ENCODE data around the gene EMC1.
A peak's percentile ranks its signal among the peaks of the same experiment; 100 is the strongest.

The EMC1 gene

DNA sequence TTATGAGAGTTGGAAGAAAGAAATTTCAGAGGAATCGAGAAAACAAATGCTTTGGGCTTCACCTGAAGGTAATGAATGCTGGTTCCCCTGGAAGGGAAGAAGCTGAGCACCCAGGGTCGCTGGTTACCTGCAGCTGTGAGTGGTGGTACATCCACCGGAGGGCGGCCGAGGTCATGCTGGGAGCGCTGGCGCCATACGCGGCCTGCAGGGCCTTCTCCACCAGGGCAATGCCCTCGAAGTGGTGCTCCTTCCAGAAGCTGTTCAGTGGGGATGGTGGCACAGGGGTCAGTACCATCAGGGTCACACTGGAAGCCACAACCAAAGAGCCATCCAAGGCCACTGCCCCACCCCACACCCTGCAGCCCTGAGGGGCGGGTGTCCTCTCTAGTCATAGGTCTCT is 17.1 kb upstream of the EMC1 start:
- H3K4me3 ChIP-seq (ENCODE audit: low read depth in 1 of 2, low read length in 2 of 2), result no peak overlapping the region
- no peaks in the 10 kb centered on the region for H3K27me3 ChIP-seq (ENCODE audit: insufficient read depth, low read length, poor library complexity)
- TF ChIP-seq, protein P1, sequence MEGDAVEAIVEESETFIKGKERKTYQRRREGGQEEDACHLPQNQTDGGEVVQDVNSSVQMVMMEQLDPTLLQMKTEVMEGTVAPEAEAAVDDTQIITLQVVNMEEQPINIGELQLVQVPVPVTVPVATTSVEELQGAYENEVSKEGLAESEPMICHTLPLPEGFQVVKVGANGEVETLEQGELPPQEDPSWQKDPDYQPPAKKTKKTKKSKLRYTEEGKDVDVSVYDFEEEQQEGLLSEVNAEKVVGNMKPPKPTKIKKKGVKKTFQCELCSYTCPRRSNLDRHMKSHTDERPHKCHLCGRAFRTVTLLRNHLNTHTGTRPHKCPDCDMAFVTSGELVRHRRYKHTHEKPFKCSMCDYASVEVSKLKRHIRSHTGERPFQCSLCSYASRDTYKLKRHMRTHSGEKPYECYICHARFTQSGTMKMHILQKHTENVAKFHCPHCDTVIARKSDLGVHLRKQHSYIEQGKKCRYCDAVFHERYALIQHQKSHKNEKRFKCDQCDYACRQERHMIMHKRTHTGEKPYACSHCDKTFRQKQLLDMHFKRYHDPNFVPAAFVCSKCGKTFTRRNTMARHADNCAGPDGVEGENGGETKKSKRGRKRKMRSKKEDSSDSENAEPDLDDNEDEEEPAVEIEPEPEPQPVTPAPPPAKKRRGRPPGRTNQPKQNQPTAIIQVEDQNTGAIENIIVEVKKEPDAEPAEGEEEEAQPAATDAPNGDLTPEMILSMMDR (IDR thresholded peaks at IDR 0.05; ENCODE audit: borderline replicate concordance, extremely low read depth, low read length, poor library complexity, severe bottlenecking), result no peak
- no peak for TF ChIP-seq EZH2 (IDR thresholded peaks at IDR 0.05; ENCODE audit: borderline replicate concordance, low read depth, low read length, severe bottlenecking)
- no peaks in the 10 kb centered on the region for H4K20me1 ChIP-seq (ENCODE audit: insufficient read depth, low read length)
- H3K79me2 ChIP-seq (ENCODE audit: insufficient read depth, low read length), result no peaks in the 10 kb centered on the region
- DNase-seq, result no peak
- ATAC-seq (ENCODE audit: insufficient read depth, low read depth), result no peak
- H3K9ac ChIP-seq (ENCODE audit: low read depth, low read length), result no peak overlapping the region
- H3K27ac ChIP-seq (ENCODE audit: low read length), result no peak overlapping the region
- no peaks in the 10 kb centered on the region for H3K4me1 ChIP-seq (ENCODE audit: insufficient read depth, low read length)
- no peak overlapping the region for H2AFZ ChIP-seq (ENCODE audit: low read depth, low read length)
- no peak overlapping the region for H3K4me2 ChIP-seq (ENCODE audit: insufficient read depth, low read length)
- no peaks in the 10 kb centered on the region for H3K36me3 ChIP-seq (ENCODE audit: insufficient read depth, low read length)
- H3K9me3 ChIP-seq (ENCODE audit: insufficient read depth, low read length, severe bottlenecking), result no peaks in the 10 kb centered on the region

- Histone ChIP-seq H3K9me3 (ENCODE audit: insufficient read depth, low read length, severe bottlenecking) (no peaks in the 10 kb centered on the region), H3K4me1 (ENCODE audit: insufficient read depth, low read length) (no peaks in the 10 kb centered on the region), H4K20me1 (ENCODE audit: insufficient read depth, low read length) (peaks cover 20% of the 10 kb centered on the region; the same call in 1 of the 2 replicates), H3K27me3 (ENCODE audit: insufficient read depth, low read length, poor library complexity) (no peaks in the 10 kb centered on the region), H3K79me2 (ENCODE audit: insufficient read depth, low read length) (no peaks in the 10 kb centered on the region), H3K27ac (ENCODE audit: low read length) (no peak overlapping the region), H3K36me3 (ENCODE audit: insufficient read depth, low read length) (peaks cover 30% of the 10 kb centered on the region), H3K4me3 (ENCODE audit: low read depth in 1 of 2, low read length in 2 of 2) (no peak overlapping the region), H3K9ac (ENCODE audit: low read depth, low read length) (no peak overlapping the region), H2AFZ (ENCODE audit: low read depth, low read length) (no peak overlapping the region), H3K4me2 (ENCODE audit: insufficient read depth, low read length) (no peak overlapping the region)
- DNase-seq (no peak), ATAC-seq (ENCODE audit: insufficient read depth, low read depth) (no peak)
- TF ChIP-seq EZH2 (IDR thresholded peaks at IDR 0.05; ENCODE audit: borderline replicate concordance, low read depth, low read length, severe bottlenecking), result no peak
Measured at GRCh38 chr1:19262744-19263143, 11.4 kb upstream of the EMC1 start.

- no peak overlapping the region for H3K4me2 ChIP-seq (ENCODE audit: insufficient read depth, low read length)
- no peak overlapping the region for H3K4me3 ChIP-seq (ENCODE audit: low read depth in 1 of 2, low read length in 2 of 2)
- peak; percentile 30; the same call in 1 of the 3 replicates for ATAC-seq (ENCODE audit: insufficient read depth, low read depth)
- peaks cover 25% of the 10 kb centered on the region; the same call in 1 of the 2 replicates for H4K20me1 ChIP-seq (ENCODE audit: insufficient read depth, low read length)
- no peak for DNase-seq
- H2AFZ ChIP-seq (ENCODE audit: low read depth, low read length), result no peak overlapping the region
- no peak for TF ChIP-seq EZH2 (IDR thresholded peaks at IDR 0.05; ENCODE audit: borderline replicate concordance, low read depth, low read length, severe bottlenecking)
- TF ChIP-seq, protein P1 (IDR thresholded peaks at IDR 0.05; ENCODE audit: borderline replicate concordance, extremely low read depth, low read length, poor library complexity, severe bottlenecking), result no peak
- peaks cover 37% of the 10 kb centered on the region for H3K36me3 ChIP-seq (ENCODE audit: insufficient read depth, low read length)
- H3K27me3 ChIP-seq (ENCODE audit: insufficient read depth, low read length, poor library complexity), result no peaks in the 10 kb centered on the region
- H3K4me1 ChIP-seq (ENCODE audit: insufficient read depth, low read length), result no peaks in the 10 kb centered on the region
- no peak overlapping the region for H3K27ac ChIP-seq (ENCODE audit: low read length)
- no peak overlapping the region for H3K9ac ChIP-seq (ENCODE audit: low read depth, low read length)
- no peaks in the 10 kb centered on the region for H3K9me3 ChIP-seq (ENCODE audit: insufficient read depth, low read length, severe bottlenecking)
- H3K79me2 ChIP-seq (ENCODE audit: insufficient read depth, low read length), result peaks cover 3% of the 10 kb centered on the region; the same call in 1 of the 2 replicates
Measured at GRCh38 chr1:19262047-19262446, 10.7 kb upstream of the EMC1 start.

DNA sequence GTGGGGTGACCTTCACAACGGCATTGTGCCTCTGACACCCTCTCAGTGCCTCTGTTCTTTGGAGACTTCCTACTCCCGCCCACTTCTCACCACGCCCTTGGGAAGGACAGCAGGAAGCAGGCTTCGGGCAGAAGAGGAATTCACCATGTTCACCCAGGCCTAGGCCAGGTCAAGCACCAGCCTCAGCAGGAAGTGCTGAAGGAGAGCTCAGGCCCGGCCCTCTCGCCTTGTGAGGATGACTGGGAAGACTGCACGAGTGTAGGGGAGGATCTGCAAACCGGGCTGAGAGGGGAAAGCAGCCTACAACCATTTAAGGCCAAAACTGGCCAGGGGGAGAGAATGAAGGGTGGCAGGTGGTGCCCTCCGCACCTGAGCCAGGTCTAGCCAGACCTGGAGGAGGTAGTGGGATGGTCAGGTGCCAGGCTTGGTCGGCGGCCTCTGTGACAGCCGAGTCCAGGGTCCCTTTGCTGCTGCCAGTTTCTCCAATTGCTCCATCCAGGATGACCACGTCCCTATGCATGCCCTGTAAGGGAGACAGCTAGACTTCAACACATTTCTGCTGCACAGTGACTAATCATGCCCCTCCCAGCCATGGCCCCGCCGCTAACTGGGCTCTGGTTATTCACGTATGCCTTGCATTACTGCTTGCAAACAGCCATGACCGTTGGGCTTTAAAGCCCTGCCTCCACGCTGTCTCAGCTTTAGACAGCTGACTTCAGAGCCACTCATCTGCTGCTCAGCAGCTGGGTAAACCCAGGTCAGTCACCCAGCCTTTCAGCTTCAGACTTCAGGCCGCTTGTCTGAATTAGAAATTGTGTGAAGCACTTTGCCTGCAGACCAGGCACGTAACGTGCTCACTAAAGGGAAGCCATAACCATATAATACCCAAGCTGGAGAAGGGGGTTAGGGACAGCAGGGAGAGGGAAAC is 9.2 kb upstream of the EMC1 start:
- peaks cover 52% of the 10 kb centered on the region for H3K36me3 ChIP-seq (ENCODE audit: insufficient read depth, low read length)
- H3K4me1 ChIP-seq (ENCODE audit: insufficient read depth, low read length), result no peaks in the 10 kb centered on the region
- no peak overlapping the region for H3K4me2 ChIP-seq (ENCODE audit: insufficient read depth, low read length)
- DNase-seq (no peak), ATAC-seq (ENCODE audit: insufficient read depth, low read depth) (peak; percentile 21; the same call in 2 of the 3 replicates)
- TF ChIP-seq, protein P1 (IDR thresholded peaks at IDR 0.05; ENCODE audit: borderline replicate concordance, extremely low read depth, low read length, poor library complexity, severe bottlenecking), result no peak
- no peak for TF ChIP-seq EZH2 (IDR thresholded peaks at IDR 0.05; ENCODE audit: borderline replicate concordance, low read depth, low read length, severe bottlenecking)
- H3K27ac ChIP-seq (ENCODE audit: low read length), result no peak overlapping the region
- peaks cover 8% of the 10 kb centered on the region; the same call in 1 of the 2 replicates for H3K79me2 ChIP-seq (ENCODE audit: insufficient read depth, low read length)
- no peaks in the 10 kb centered on the region for H3K9me3 ChIP-seq (ENCODE audit: insufficient read depth, low read length, severe bottlenecking)
- H3K9ac ChIP-seq (ENCODE audit: low read depth, low read length), result no peak overlapping the region
- no peaks in the 10 kb centered on the region for H3K27me3 ChIP-seq (ENCODE audit: insufficient read depth, low read length, poor library complexity)
- H3K4me3 ChIP-seq (ENCODE audit: low read depth in 1 of 2, low read length in 2 of 2), result no peak overlapping the region
- no peak overlapping the region for H2AFZ ChIP-seq (ENCODE audit: low read depth, low read length)
- H4K20me1 ChIP-seq (ENCODE audit: insufficient read depth, low read length), result peaks cover 39% of the 10 kb centered on the region; the same call in 1 of the 2 replicates
